SU-DHL-6 (cell line): Measurements from ENCODE around the gene SAPCD1.

ENCODE experiments used
- H2AFZ ChIP-seq: fragments of 200-600 bp; sonication (generic); 2 replicates; pipeline ENCODE4 v1.6.1; 2014; ENCODE audit warnings: low read depth, mild to moderate bottlenecking, moderate library complexity, mixed read lengths, antibody characterized with exemption, low read length; ENCODE audit not compliant: severe bottlenecking
- H3F3A ChIP-seq: fragments of 200-600 bp; shearing (Covaris generic); 2 replicates; pipeline ENCODE4 v1.6.0; 2016; ENCODE audit warnings: antibody characterized with exemption, mild to moderate bottlenecking; ENCODE audit not compliant: insufficient read depth
- H3K27ac ChIP-seq: fragments of 200-600 bp; sonication (generic); 2 replicates; pipeline ENCODE4 v1.5.1; 2016; ENCODE audit warnings: low read depth, mild to moderate bottlenecking, low read length, moderate library complexity, mixed read lengths
- H3K27me3 ChIP-seq: fragments of 200-600 bp; sonication (generic), shearing (Covaris generic); 2 replicates; pipeline ENCODE4 v1.6.0; 2014; ENCODE audit warnings: mild to moderate bottlenecking, low read length
- H3K36me3 ChIP-seq: fragments of 200-600 bp; sonication (generic); 2 replicates; pipeline ENCODE4 v1.6.1; 2014; ENCODE audit warnings: mild to moderate bottlenecking, low read length, mixed read lengths
- H3K4me2 ChIP-seq: fragments of 300-600, 200-600 bp; shearing (Covaris generic), sonication (generic); 2 replicates; pipeline ENCODE4 v1.6.0; 2014; ENCODE audit warnings: low read length, low read depth, mild to moderate bottlenecking; ENCODE audit not compliant: poor library complexity, severe bottlenecking
- H3K4me3 ChIP-seq: fragments of 200-600 bp; sonication (generic); 2 replicates; pipeline ENCODE4 v1.5.1; 2014; ENCODE audit warnings: antibody characterized with exemption, low read length, mild to moderate bottlenecking, mixed read lengths; ENCODE audit not compliant: insufficient read depth, poor library complexity, severe bottlenecking
- H3K79me2 ChIP-seq: fragments of 200-600 bp; sonication (generic); 2 replicates; pipeline ENCODE4 v1.6.1; 2014; ENCODE audit warnings: mild to moderate bottlenecking, low read length, moderate library complexity; ENCODE audit not compliant: insufficient read depth
- H3K9ac ChIP-seq: fragments of 200-600 bp; sonication (generic); 2 replicates; pipeline ENCODE4 v1.7.0; 2014; ENCODE audit warnings: mild to moderate bottlenecking, low read length
- H3K9me2 ChIP-seq: fragments of 200-600 bp; sonication (generic); replicated peaks from 2 replicates; pipeline ENCODE4 v1.6.1; 2014; ENCODE audit warnings: low read length; ENCODE audit not compliant: insufficient read depth
- H3K9me3 ChIP-seq: fragments of 200-600 bp; sonication (generic); 2 replicates; pipeline ENCODE4 v1.6.1; 2014; ENCODE audit warnings: low read length, mixed read lengths; ENCODE audit not compliant: insufficient read depth
- H4K20me1 ChIP-seq: fragments of 200-600 bp; sonication (generic); 2 replicates; pipeline ENCODE4 v1.6.1; 2014; ENCODE audit warnings: low read depth, mild to moderate bottlenecking, antibody characterized with exemption, low read length, moderate library complexity, mixed read lengths
- CTCF ChIP-seq: fragments of 200-600 bp; sonication (generic); IDR thresholded peaks from one replicate; pipeline ENCODE4 v1.5.1; 2017; ENCODE audit warnings: antibody characterized with exemption, mild to moderate bottlenecking, low read length, moderate library complexity; ENCODE audit not compliant: insufficient read depth, poor library complexity, severe bottlenecking
- EZH2phosphoT487 ChIP-seq: fragments of 200-600 bp; sonication (generic), shearing (Covaris generic); conservative IDR thresholded peaks from 2 replicates; pipeline ENCODE4 v1.6.1; 2018; ENCODE audit warnings: mild to moderate bottlenecking, antibody characterized with exemption, low read length, moderate library complexity, mixed read lengths

Gene SAPCD1

GRCh38 chr6:31762356-31762755 is at the start of gene SAPCD1:
TSS of gene SAPCD1 (plus strand) at chr6:31762656. CDS start at chr6:31763055, 399 bp downstream.
- no peaks in the 10 kb centered on the region for H3K79me2 ChIP-seq
- TF ChIP-seq CTCF (no peak), EZH2phosphoT487 (no peak)
- H3K9me2 ChIP-seq = no peaks in the 10 kb centered on the region
- no peaks in the 10 kb centered on the region for H3K27me3 ChIP-seq
- peaks cover 8% of the 10 kb centered on the region; the same call in 1 of the 2 replicates for H3K36me3 ChIP-seq
- no peaks in the 10 kb centered on the region for H3K9me3 ChIP-seq
- peaks cover 8% of the 10 kb centered on the region for H3F3A ChIP-seq
- H3K9ac ChIP-seq = no peak within 1 kb of the TSS
- no peak within 1 kb of the TSS for H3K4me2 ChIP-seq
- H3K4me3 ChIP-seq = no peak within 1 kb of the TSS
- H3K27ac ChIP-seq = no peak within 1 kb of the TSS
- no peak within 1 kb of the TSS for H2AFZ ChIP-seq
- no peaks in the 10 kb centered on the region for H4K20me1 ChIP-seq

- no peaks in the 10 kb centered on the region for H4K20me1 ChIP-seq
- H3K4me2 ChIP-seq = no peak overlapping the region
These were observed 49.0 kb upstream of the SAPCD1 start for GRCh38 chr6:31713465-31713864.

DNA sequence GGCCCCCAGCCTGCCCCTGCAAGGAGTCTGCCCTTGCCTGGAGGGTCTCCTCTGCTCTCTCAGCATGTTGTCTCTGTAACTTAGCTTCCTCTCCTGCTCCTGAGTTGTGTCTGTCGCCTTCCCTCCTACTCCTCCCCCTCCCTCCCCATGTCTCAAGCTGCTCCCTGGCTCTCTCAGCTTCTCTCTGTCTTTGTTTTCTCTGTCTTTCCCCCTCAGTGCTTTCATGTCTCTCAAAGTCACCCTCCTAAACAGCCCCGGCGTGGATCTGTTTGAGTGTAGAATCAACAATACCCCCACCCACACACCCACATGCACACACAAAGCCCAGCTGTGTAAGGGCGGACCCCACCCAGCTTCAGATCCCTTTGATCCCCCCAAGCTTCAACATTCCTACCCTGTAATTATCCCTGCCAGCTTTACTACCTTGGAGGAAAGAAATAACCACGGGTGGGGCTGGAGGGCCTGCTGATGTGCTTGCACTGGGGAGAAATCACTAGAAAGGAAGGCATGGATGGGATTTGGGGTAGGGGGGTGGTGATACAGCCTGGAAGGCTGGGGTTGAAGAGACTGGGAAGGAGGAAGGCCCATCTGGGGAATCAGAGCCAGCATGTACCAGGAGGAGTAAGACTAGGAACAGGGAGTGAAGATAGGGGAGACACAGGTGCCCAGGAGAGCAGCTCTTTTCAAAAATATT is 48.3 kb upstream of the SAPCD1 start:
- no peaks in the 10 kb centered on the region for H3K36me3 ChIP-seq
- H3K4me3 ChIP-seq = no peak overlapping the region
- no peaks in the 10 kb centered on the region for H3K79me2 ChIP-seq
- H3F3A ChIP-seq = no peaks in the 10 kb centered on the region
- no peaks in the 10 kb centered on the region for H3K9me2 ChIP-seq
- H3K27ac ChIP-seq = no peak overlapping the region
- H3K9me3 ChIP-seq = no peaks in the 10 kb centered on the region
- TF ChIP-seq EZH2phosphoT487 (no peak), CTCF (no peak)
- no peak overlapping the region for H3K4me2 ChIP-seq
- no peaks in the 10 kb centered on the region for H3K27me3 ChIP-seq
- no peaks in the 10 kb centered on the region for H4K20me1 ChIP-seq
- H3K9ac ChIP-seq = no peak overlapping the region
- H2AFZ ChIP-seq = no peak overlapping the region

More at GRCh38 chr6:31713465-31713864, 49.0 kb upstream of the SAPCD1 start:
- TF ChIP-seq CTCF (no peak), EZH2phosphoT487 (no peak)
- no peaks in the 10 kb centered on the region for H3F3A ChIP-seq
- H3K4me3 ChIP-seq = no peak overlapping the region
- H3K9ac ChIP-seq = no peak overlapping the region
- no peaks in the 10 kb centered on the region for H3K9me2 ChIP-seq
- no peak overlapping the region for H2AFZ ChIP-seq
- H3K27ac ChIP-seq = no peak overlapping the region
- no peaks in the 10 kb centered on the region for H3K36me3 ChIP-seq
- H3K9me3 ChIP-seq = no peaks in the 10 kb centered on the region
- no peaks in the 10 kb centered on the region for H3K27me3 ChIP-seq
- H3K79me2 ChIP-seq = no peaks in the 10 kb centered on the region
